HepG2 (cell line): ENCODE measurements around the gene COL9A3. TPM values are rescaled to one million over a fixed set of nuclear protein-coding genes. Genes with fewer than 3 reads are reported as not detected.

ENCODE experiments used
- ATAC-seq: fragments of 200-7000 bp; cut with Tn5 transposase; 3 replicates; pipeline ENCODE4 v1.9.1; 2020; ENCODE audit warnings: mild to moderate bottlenecking, moderate library complexity
- BruUV-seq: library from RNA; stranded (reverse); fragments of 400-500 nt; replicated peaks from 2 replicates; lab custom pipeline; 2021; lab: Mats Ljungman, UMichigan
- CTCF ChIA-PET: fragments of 300-600 bp; formaldehyde crosslinking; extraction: SDS; loops from one replicate; lab custom pipeline; 2021; ENCODE audit warnings: low total read pairs, inconsistent platforms, low intra/inter-chr PET ratio; lab: Yijun Ruan, JAX
- POLR2A ChIA-PET: fragments of 350-600 bp; sonication (Branson Sonifier 250); formaldehyde crosslinking; loops from one replicate; lab custom pipeline; 2020; ENCODE audit warnings: antibody characterized with exemption, inconsistent platforms; lab: Yijun Ruan, JAX
- DNase-seq: peaks from one replicate; pipeline ENCODE4 v3.0.0-alpha.2; 2015; ENCODE audit warnings: low spot score
- FAIRE-seq: peaks from 3 replicates; lab custom pipeline; 2011; peaks lifted over from hg19 to GRCh38; lab: Jason Lieb, UNC
- H2AFZ ChIP-seq: one replicate; pipeline ENCODE4 v1.6.1; 2011; ENCODE audit warnings: low read length, inconsistent platforms
- H3K27ac ChIP-seq: fragments of 300-600 bp; 3 replicates; pipeline ENCODE4 v1.8.0; 2011; ENCODE audit warnings: mixed run types, mild to moderate bottlenecking, mixed read lengths, low read length, inconsistent platforms; ENCODE audit not compliant: insufficient read depth; ENCODE audit errors: extremely low read length
- H3K27me3 ChIP-seq, 2 experiments: fragments of 200-600 bp in 1 of 2; 2 replicates in 1 of 2; 3 replicates in 1 of 2; pipeline versions ENCODE4 v1.6.0 to v1.8.0; 2011; ENCODE audit warnings: low read length in 2 of 2, mild to moderate bottlenecking in 2 of 2, moderate library complexity in 2 of 2, inconsistent platforms in 1 of 2; ENCODE audit not compliant: insufficient read depth in 2 of 2, control insufficient read depth in 1 of 2
- H3K36me3 ChIP-seq, 2 experiments: fragments of 200-600 bp in 1 of 2; replicated peaks in 1 of 2; 2 replicates in 1 of 2; 3 replicates in 1 of 2; pipeline versions ENCODE4 v1.5.1 to v1.8.0; 2011; ENCODE audit warnings: low read length in 2 of 2, inconsistent platforms in 1 of 2; ENCODE audit not compliant: insufficient read depth in 2 of 2, control insufficient read depth in 1 of 2
- H3K4me1 ChIP-seq: 2 replicates; pipeline ENCODE4 v1.5.1; 2012; ENCODE audit warnings: low read length, inconsistent platforms; ENCODE audit not compliant: insufficient read depth
- H3K4me2 ChIP-seq: 2 replicates; pipeline ENCODE4 v1.6.0; 2011; ENCODE audit warnings: low read depth, low read length, inconsistent platforms
- H3K4me3 ChIP-seq, 3 experiments: fragments of 200-600 bp in 1 of 3; sonication (generic), shearing (Covaris generic) in 1 of 3; replicated peaks in 1 of 3; 2 replicates each; pipeline ENCODE4 v1.5.1; 2011 to 2016; ENCODE audit warnings: low read length in 3 of 3, inconsistent platforms in 2 of 3, low read depth in 2 of 3, mild to moderate bottlenecking in 2 of 3, control low read depth in 1 of 3, mixed read lengths in 1 of 3; ENCODE audit not compliant: insufficient read depth in 1 of 3
- H3K79me2 ChIP-seq: one replicate; pipeline ENCODE4 v1.6.1; 2011; ENCODE audit warnings: low read length, inconsistent platforms; ENCODE audit not compliant: insufficient read depth
- H3K9ac ChIP-seq: 2 replicates; pipeline ENCODE4 v1.6.0; 2011; ENCODE audit warnings: mild to moderate bottlenecking, low read depth, low read length, inconsistent platforms; ENCODE audit not compliant: insufficient read depth
- H3K9me3 ChIP-seq: 2 replicates; pipeline ENCODE4 v1.5.1; 2012; ENCODE audit warnings: mild to moderate bottlenecking, low read length
- H4K20me1 ChIP-seq: 2 replicates; pipeline ENCODE4 v1.6.0; 2011; ENCODE audit warnings: inconsistent platforms, mild to moderate bottlenecking, low read length, moderate library complexity; ENCODE audit not compliant: insufficient read depth
- ATAD3A ChIP-seq: sonication (generic); formaldehyde crosslinking; IDR thresholded peaks from 2 replicates; pipeline ENCODE4 v1.4.0; 2020; ENCODE audit warnings: missing genetic modification reagents
- CREB3 ChIP-seq: sonication (generic); formaldehyde crosslinking; IDR thresholded peaks from 2 replicates; pipeline ENCODE4 v1.5.0; 2020; ENCODE audit warnings: missing genetic modification reagents
- GTF3A ChIP-seq: sonication (generic); formaldehyde crosslinking; conservative IDR thresholded peaks from 2 replicates; pipeline ENCODE4 v1.4.0; 2020; ENCODE audit warnings: mild to moderate bottlenecking, missing genetic modification reagents
- MATR3 ChIP-seq: sonication (generic); formaldehyde crosslinking; IDR thresholded peaks from 2 replicates; pipeline ENCODE4 v1.4.0; 2020; ENCODE audit warnings: missing genetic modification reagents
- NFYC ChIP-seq: IDR thresholded peaks from 2 replicates; pipeline ENCODE4 v1.6.1; 2016; ENCODE audit warnings: missing genetic modification reagents, missing compliant biosample characterization
- PPARG ChIP-seq: conservative IDR thresholded peaks from 2 replicates; pipeline ENCODE4 v1.6.1; 2016; ENCODE audit warnings: missing biosample characterization, missing genetic modification reagents
- RAD21 ChIP-seq: fragments of 450-650 bp; formaldehyde crosslinking; IDR thresholded peaks from 2 replicates; pipeline ENCODE4 v1.5.0; 2020; ENCODE audit warnings: mild to moderate bottlenecking
- SALL1 ChIP-seq: sonication (generic); formaldehyde crosslinking; IDR thresholded peaks from 2 replicates; pipeline ENCODE4 v1.8.0; 2022; ENCODE audit warnings: mild to moderate bottlenecking, missing genetic modification reagents
- SPEN ChIP-seq: sonication (generic); formaldehyde crosslinking; IDR thresholded peaks from 2 replicates; pipeline ENCODE4 v1.5.1; 2020; ENCODE audit warnings: low read depth, mild to moderate bottlenecking, missing genetic modification reagents
- STAG1 ChIP-seq: sonication (generic); formaldehyde crosslinking; IDR thresholded peaks from 2 replicates; pipeline ENCODE4 v1.4.0; 2020; ENCODE audit warnings: missing genetic modification reagents
- TFDP1 ChIP-seq: IDR thresholded peaks from 2 replicates; pipeline ENCODE4 v1.6.1; 2016; ENCODE audit warnings: missing compliant biosample characterization, missing genetic modification reagents, borderline replicate concordance
- ZBTB43 ChIP-seq: sonication (generic); formaldehyde crosslinking; conservative IDR thresholded peaks from 2 replicates; pipeline ENCODE4 v1.4.0; 2020; ENCODE audit warnings: missing genetic modification reagents
- ZFP1 ChIP-seq: IDR thresholded peaks from 2 replicates; pipeline ENCODE4 v1.6.1; 2016
- ZNF34 ChIP-seq: sonication (generic); formaldehyde crosslinking; IDR thresholded peaks from 2 replicates; pipeline ENCODE4 v1.4.0; 2020; ENCODE audit warnings: mild to moderate bottlenecking, missing genetic modification reagents, borderline replicate concordance
- ZNF574 ChIP-seq: sonication (generic); formaldehyde crosslinking; IDR thresholded peaks from 2 replicates; pipeline ENCODE4 v1.4.0; 2020; ENCODE audit warnings: missing genetic modification reagents
- ZNF792 ChIP-seq: IDR thresholded peaks from 2 replicates; pipeline ENCODE4 v1.6.1; 2016
- ZSCAN21 ChIP-seq: sonication (generic); formaldehyde crosslinking; IDR thresholded peaks from 2 replicates; pipeline ENCODE4 v1.8.0; 2022; ENCODE audit warnings: mild to moderate bottlenecking, missing genetic modification reagents, moderate library complexity, borderline replicate concordance
- ZSCAN29 ChIP-seq: sonication (generic); formaldehyde crosslinking; conservative IDR thresholded peaks from 2 replicates; pipeline ENCODE4 v1.4.0; 2020; ENCODE audit warnings: mild to moderate bottlenecking, missing genetic modification reagents
- WGBS: methylation state at CpG from one replicate; pipeline ENCODE4 v1.1.6; 2017; ENCODE audit warnings: low lambda C conversion rate; 5-methylcytosine and 5-hydroxymethylcytosine counted together
- in situ Hi-C: cut with HindIII; loops from 2 replicates; pipeline ENCODE4 v1.10.0; 2017; ENCODE audit warnings: low pct_unique_long_range_greater_than_20kb; ENCODE audit not compliant: extremely low pct_ligation_motif_present
- intact Hi-C: fragments of 100-400 bp; cut with micrococcal nuclease; formaldehyde crosslinking; loops from one replicate; pipeline ENCODE4 v1.10.0; 2022; ENCODE audit not compliant: unreplicated experiment
- polyA plus RNA-seq, 8 experiments: library from polyadenylated mRNA; depleted of rRNA in 3 of 8; stranded (reverse) in 7 of 8; unstranded in 1 of 8; fragments of >200 nt; fragmentation: Illumina TruSeq in 4 of 8; extraction: Trizol in 4 of 8; gene quantifications; 2 replicates each; pipeline versions ENCODE4 v1.2.1 to v1.2.3, GENCODE V29; 2011 to 2016; ENCODE audit warnings: low read depth in 4 of 8, missing spikeins in 1 of 8, mixed read lengths in 1 of 8; ENCODE audit not compliant: insufficient read depth in 1 of 8
- total RNA-seq, 5 experiments: library from RNA; depleted of rRNA; stranded (reverse); fragments of >200 nt; fragmentation: Illumina TruSeq; extraction: Trizol; gene quantifications; 2 replicates each; pipeline ENCODE4 v1.2.3, GENCODE V29; 2016; ENCODE audit warnings: low read depth in 1 of 5

Gene COL9A3
- total and polyA plus RNA-seq, 2 of the 13 experiments (the other 11 are each of a cell fraction or from before 2014, with no cell fraction given) = 155 to 204 TPM

GRCh38 chr20:62778601-62779416 lies 38.0 kb upstream of the COL9A3 start:
- Histone ChIP-seq H3K9me3 (no peaks in the 10 kb centered on the region), H2AFZ (no peak overlapping the region), H3K79me2 (no peaks in the 10 kb centered on the region), H3K4me3 (peak overlapping the region in 1 of 3 experiments; percentile 41; a peak in 1 of 6 replicates), H3K4me1 (peaks cover 38% of the 10 kb centered on the region), H4K20me1 (no peaks in the 10 kb centered on the region), H3K27ac (no peak overlapping the region), H3K9ac (no peak overlapping the region), H3K4me2 (peak overlapping the region; percentile 52), H3K36me3 (no peaks in the 10 kb centered on the region), H3K27me3 (peaks cover 15 to 69% of the 10 kb centered on the region in 2 experiments)
- WGBS = 28% methylated on average over 20 of the region's 24 CpGs
- FAIRE-seq (peak; percentile 49), DNase-seq (peak; percentile 43), ATAC-seq (peak; percentile 62)
- BruUV-seq = no TSS peak
- in situ Hi-C loops = loop anchor here (10.0 to 25.0 kb wide), 2 partner anchors 94 to 267 kb away; no protein-coding TSS in a partner anchor
- POLR2A ChIA-PET = interaction anchor here (1.0 to 2.1 kb wide), 3 partner anchors 11 to 30 kb away, joined by 3 to 11 read pairs (median 4); no protein-coding TSS in a partner anchor
- CTCF ChIA-PET = interaction anchor here (2.4 kb wide), 1 partner anchor 13 kb away, joined by 11 read pairs; no protein-coding TSS in a partner anchor
- intact Hi-C loops = no loop called here
- TF ChIP-seq NFYC (CRISPR knock-in tag) = 0 out of 2 replicates have a peak, but pooled peaks have one; percentile 13
- TF ChIP-seq ZNF792 (CRISPR knock-in tag) = peak; percentile 55; the same call in 1 of the 2 replicates
- TF ChIP-seq ATAD3A = 0 out of 2 replicates have a peak, but pooled peaks have one; percentile 25
- no peak for TF ChIP-seq ZNF34 (CRISPR knock-in tag)
- no peak for TF ChIP-seq PPARG
- TF ChIP-seq ZNF574 (CRISPR knock-in tag) = 0 out of 2 replicates have a peak, but pooled peaks have one; percentile 25
- TF ChIP-seq MATR3 (CRISPR knock-in tag) = no peak
- TF ChIP-seq ZSCAN29 = no peak
- TF ChIP-seq RAD21 (CRISPR knock-in tag) = 0 out of 2 replicates have a peak, but pooled peaks have one; percentile 14
- TF ChIP-seq STAG1 (CRISPR knock-in tag) = peak; percentile 31
- TF ChIP-seq ZFP1 (CRISPR knock-in tag) = no peak
- 0 out of 2 replicates have a peak, but pooled peaks have one; percentile 16 for TF ChIP-seq SALL1
- TF ChIP-seq TFDP1 (CRISPR knock-in tag) = peak; percentile 61; the same call in 1 of the 2 replicates
- TF ChIP-seq ZSCAN21 (CRISPR knock-in tag) = peak; percentile 76; the same call in 1 of the 2 replicates
- peak; percentile 59 for TF ChIP-seq ZBTB43 (CRISPR knock-in tag)
- TF ChIP-seq CREB3 (CRISPR knock-in tag) = 0 out of 2 replicates have a peak, but pooled peaks have one; percentile 45
- no peak for TF ChIP-seq GTF3A (CRISPR knock-in tag)
- peak; percentile 38; the same call in 1 of the 2 replicates for TF ChIP-seq SPEN (CRISPR knock-in tag)
